Pancreas (tissue), 10 donors: ENCODE data around the gene MGME1. TPM values are rescaled to one million over a fixed set of nuclear protein-coding genes. Genes with fewer than 3 reads are reported as not detected.

ENCODE experiments used
- ATAC-seq, 4 donors: fragments of 200-7000 bp; cut with Tn5 transposase; one replicate each; pipeline versions ENCODE4 v1.8.0 to v1.9.1; 2020; ENCODE audit warnings: mild to moderate bottlenecking in 4 of 4, moderate library complexity in 4 of 4
- DNase-seq, 6 donors: peaks; one replicate each; pipeline ENCODE4 v3.0.0-alpha.2; 2020
- FAIRE-seq: peaks from 2 replicates; lab custom pipeline; 2012; peaks lifted over from hg19 to GRCh38; lab: Jason Lieb, UNC
- H3K27ac ChIP-seq, 4 donors: fragments of 200-600 bp; sonication (generic); 1 replicate in 3 of 4; 2 replicates in 1 of 4; pipeline versions ENCODE4 v1.5.0 to v1.8.0; 2020
- H3K27me3 ChIP-seq, 4 donors: fragments of 200-600 bp; one replicate each; pipeline ENCODE4 v1.8.0; 2021
- H3K36me3 ChIP-seq, 3 donors: fragments of 200-600 bp; sonication (generic) in 1 of 3; one replicate each; pipeline versions ENCODE4 v1.5.0 to v1.8.0; 2020 to 2021
- H3K4me1 ChIP-seq, 3 donors: fragments of 200-600 bp; one replicate each; pipeline ENCODE4 v1.8.0; 2021
- H3K4me3 ChIP-seq, 4 donors: fragments of 200-600 bp; sonication (generic) in 2 of 4; one replicate each; pipeline versions ENCODE4 v1.5.0 to v1.8.0; 2020 to 2021
- H3K9me3 ChIP-seq, 4 donors: fragments of 200-600 bp; one replicate each; pipeline ENCODE4 v1.8.0; 2021
- WGBS, 2 donors: extraction: QIAGEN DNeasy Blood & Tissue Kit; methylation state at CpG; one replicate each; pipeline ENCODE4 v1.1.7; 2013; 5-methylcytosine and 5-hydroxymethylcytosine counted together
- intact Hi-C, 3 donors: fragments of 100-400 bp; cut with DNase I; formaldehyde crosslinking; loops; one replicate each; pipeline versions ENCODE4 v1.11.1 to v1.14.2; 2022
- polyA plus RNA-seq, 2 donors: library from polyadenylated mRNA; stranded (reverse); fragments of 200-250 nt; gene quantifications; one replicate each; pipeline ENCODE4 v1.2.3, GENCODE V29; 2013
- total RNA-seq, 6 donors: library from RNA; stranded (reverse); fragmentation: NEBNext Ultra II Directional in 4 of 6; extraction: Animal tissue kit (Norgen Biotek cat#: 25700) in 4 of 6; gene quantifications; one replicate each; pipeline versions ENCODE4 v1.2.1 to v1.2.4, GENCODE V29; 2021 to 2023
- TF ChIP-seq, protein P1 (sequence below), 4 donors: fragments of 200-600 bp; sonication (generic) in 3 of 4; IDR thresholded peaks; one replicate each; pipeline versions ENCODE4 v1.5.0 to v1.8.0; 2021; ENCODE audit warnings: antibody characterized with exemption in 4 of 4
- donor health status: healthy with polysubstance abuse.
- donor health status: DM: no; HTN: no; CAD: no; lungs with moderate emphysema.
- donor health status: DM: no; HTN: no; CAD: no.
- donor health status: control.
- donor health status: control.
- donor health status: Bipolar disorder and iron deficiency.
- donor health status: DM: yes; HTN: yes; CAD: no.
- donor health status: DM: no; HTN: no; CAD: no.
- donor health status: DM: no; HTN: no; CAD: no.
- donor health status: DM: yes; HTN: yes; CAD: no.

The MGME1 gene
- total and polyA plus RNA-seq, 8 donors, result 4.0 to 7.6 (median 6.4) TPM

DNA sequence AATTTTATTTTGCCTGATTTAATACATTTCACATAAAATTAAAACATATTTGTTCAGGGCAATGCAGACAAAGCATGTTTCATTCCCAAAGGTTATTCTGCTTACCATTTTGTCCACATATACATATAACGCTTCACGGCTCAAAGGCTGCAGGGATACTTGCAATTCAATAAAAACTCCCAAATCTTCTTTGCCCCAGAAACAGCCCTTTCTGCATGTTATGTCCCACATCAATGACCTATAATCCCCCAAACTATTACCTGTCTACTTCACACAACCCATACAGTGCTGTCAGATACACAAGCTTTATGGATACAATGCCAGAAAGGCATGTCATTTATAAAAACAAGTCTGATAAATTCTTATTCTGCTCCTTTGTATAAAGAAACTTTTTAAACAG lies 20.4 kb upstream of the MGME1 start:
- no peaks in the 10 kb centered on the region for H3K27me3 ChIP-seq
- TF ChIP-seq, protein P1, sequence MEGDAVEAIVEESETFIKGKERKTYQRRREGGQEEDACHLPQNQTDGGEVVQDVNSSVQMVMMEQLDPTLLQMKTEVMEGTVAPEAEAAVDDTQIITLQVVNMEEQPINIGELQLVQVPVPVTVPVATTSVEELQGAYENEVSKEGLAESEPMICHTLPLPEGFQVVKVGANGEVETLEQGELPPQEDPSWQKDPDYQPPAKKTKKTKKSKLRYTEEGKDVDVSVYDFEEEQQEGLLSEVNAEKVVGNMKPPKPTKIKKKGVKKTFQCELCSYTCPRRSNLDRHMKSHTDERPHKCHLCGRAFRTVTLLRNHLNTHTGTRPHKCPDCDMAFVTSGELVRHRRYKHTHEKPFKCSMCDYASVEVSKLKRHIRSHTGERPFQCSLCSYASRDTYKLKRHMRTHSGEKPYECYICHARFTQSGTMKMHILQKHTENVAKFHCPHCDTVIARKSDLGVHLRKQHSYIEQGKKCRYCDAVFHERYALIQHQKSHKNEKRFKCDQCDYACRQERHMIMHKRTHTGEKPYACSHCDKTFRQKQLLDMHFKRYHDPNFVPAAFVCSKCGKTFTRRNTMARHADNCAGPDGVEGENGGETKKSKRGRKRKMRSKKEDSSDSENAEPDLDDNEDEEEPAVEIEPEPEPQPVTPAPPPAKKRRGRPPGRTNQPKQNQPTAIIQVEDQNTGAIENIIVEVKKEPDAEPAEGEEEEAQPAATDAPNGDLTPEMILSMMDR (IDR thresholded peaks at IDR 0.05), result no peak
- intact Hi-C loops, result no loop called here
- no peaks in the 10 kb centered on the region for H3K4me1 ChIP-seq
- FAIRE-seq (no peak), ATAC-seq (no peak), DNase-seq (no peak)
- no peak overlapping the region for H3K4me3 ChIP-seq
- peaks cover 7 to 66% (median 32%) of the 10 kb centered on the region in 3 donors for H3K36me3 ChIP-seq
- H3K27ac ChIP-seq, result no peak overlapping the region
- H3K9me3 ChIP-seq, result no peaks in the 10 kb centered on the region
- WGBS, 2 donors, result 95 to 97% methylated on average over 2 of the region's 2 CpGs

DNA sequence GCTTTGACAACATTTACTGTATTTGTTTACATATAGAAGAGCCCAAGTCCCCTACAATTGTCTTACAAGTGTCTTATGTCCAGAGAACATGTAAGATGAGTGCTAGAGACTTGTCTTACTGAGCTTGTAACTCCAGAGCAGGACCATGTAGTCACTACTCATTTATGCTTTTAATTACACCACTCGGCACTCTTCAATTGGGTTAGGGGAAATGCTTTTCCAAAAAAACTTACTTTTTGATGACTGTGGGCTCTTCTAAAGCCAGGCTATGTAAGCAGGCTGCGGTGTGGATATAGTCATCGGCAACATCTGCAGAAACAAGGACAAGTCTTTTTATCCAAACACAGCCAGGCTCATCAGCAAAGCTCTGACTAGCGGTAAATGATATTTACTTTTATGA lies 18.9 kb upstream of the MGME1 start:
- intact Hi-C loops, result no loop called here
- FAIRE-seq, result no peak
- H3K9me3 ChIP-seq, result no peaks in the 10 kb centered on the region
- no peak overlapping the region for H3K27ac ChIP-seq
- peaks cover 11 to 74% (median 39%) of the 10 kb centered on the region in 3 donors for H3K36me3 ChIP-seq
- no peak for ATAC-seq
- no peak overlapping the region for H3K4me3 ChIP-seq
- H3K27me3 ChIP-seq, result no peaks in the 10 kb centered on the region
- TF ChIP-seq, protein P1 (IDR thresholded peaks at IDR 0.05), result no peak
- H3K4me1 ChIP-seq, result no peaks in the 10 kb centered on the region
- WGBS, 2 donors, result 95 to 97% methylated on average over 4 of the region's 4 CpGs
- no peak for DNase-seq

- no peak for ATAC-seq
- no peaks in the 10 kb centered on the region for H3K9me3 ChIP-seq
- TF ChIP-seq, protein P1 (IDR thresholded peaks at IDR 0.05), result no peak
- FAIRE-seq, result no peak
- H3K4me3 ChIP-seq, result no peak overlapping the region
- WGBS, 2 donors, result 77 to 82% methylated on average over 6 of the region's 6 CpGs
- H3K27ac ChIP-seq, result no peak overlapping the region
- H3K4me1 ChIP-seq, result no peaks in the 10 kb centered on the region
- peaks cover 11 to 76% (median 37%) of the 10 kb centered on the region in 3 donors for H3K36me3 ChIP-seq
- intact Hi-C loops, result no loop called here
- DNase-seq, result no peak
- H3K27me3 ChIP-seq, result no peaks in the 10 kb centered on the region
Observed at GRCh38 chr20:17950670-17951069, 18.1 kb upstream of the MGME1 start.

GRCh38 chr20:17951323-17951722 lies 17.5 kb upstream of the MGME1 start:
- Histone ChIP-seq H3K27me3 (no peaks in the 10 kb centered on the region), H3K4me1 (no peaks in the 10 kb centered on the region), H3K4me3 (no peak overlapping the region), H3K27ac (no peak overlapping the region), H3K9me3 (no peaks in the 10 kb centered on the region), H3K36me3 (peaks cover 11 to 70% (median 34%) of the 10 kb centered on the region in 3 donors)
- no peak for FAIRE-seq
- no peak for ATAC-seq
- TF ChIP-seq, protein P1 (IDR thresholded peaks at IDR 0.05), result no peak
- no peak for DNase-seq
- 88 to 93% methylated on average over 2 of the region's 2 CpGs for WGBS, 2 donors
- intact Hi-C loops, result no loop called here
